ENCODE results near the gene KRT8.
"Not testable (repeated sequence)": the region's sequence is repeated elsewhere in the genome, so short reads cannot be mapped to it uniquely, and the experiment has no call there.

The KRT8 gene

DNA sequence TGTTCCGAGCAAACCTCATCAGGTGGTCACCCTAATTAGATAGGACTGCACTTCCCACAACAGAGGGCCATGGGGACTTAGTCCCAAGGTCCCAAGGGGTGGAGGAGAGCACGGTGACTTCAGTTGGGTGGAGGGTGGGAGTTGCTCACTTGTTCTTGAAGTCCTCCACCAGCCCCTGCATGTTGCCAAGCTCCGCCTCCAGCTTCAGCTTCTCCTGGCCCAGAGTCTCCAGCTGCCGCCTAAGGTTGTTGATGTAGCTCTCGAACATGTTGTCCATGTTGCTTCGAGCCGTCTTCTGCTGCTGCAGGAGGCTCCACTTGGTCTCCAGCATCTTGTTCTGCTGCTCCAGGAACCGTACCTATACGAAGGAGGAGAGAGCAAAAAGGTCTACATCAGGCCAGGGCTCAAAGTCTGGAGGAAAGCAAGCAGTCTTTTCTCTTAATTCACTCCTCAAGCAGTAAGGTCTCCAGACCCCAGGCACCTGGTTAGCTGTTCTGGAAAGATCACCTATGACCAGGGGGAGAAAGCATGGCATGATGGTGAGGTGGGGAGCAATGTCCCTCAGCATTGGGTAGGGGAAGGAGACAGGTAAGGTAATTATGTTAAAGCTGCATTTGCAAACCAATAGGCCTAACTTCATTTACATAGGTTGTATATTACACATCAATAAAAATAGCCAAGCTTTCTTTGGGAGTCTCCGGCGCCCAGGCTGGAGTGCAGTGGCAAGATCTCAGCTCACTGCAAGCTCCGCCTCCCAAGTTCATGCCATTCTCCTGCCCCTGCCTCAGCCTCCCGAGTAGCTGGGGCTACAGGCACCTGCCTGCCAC is 2.9 kb downstream of the KRT8 start:
- no peak for DNase-seq

DNA sequence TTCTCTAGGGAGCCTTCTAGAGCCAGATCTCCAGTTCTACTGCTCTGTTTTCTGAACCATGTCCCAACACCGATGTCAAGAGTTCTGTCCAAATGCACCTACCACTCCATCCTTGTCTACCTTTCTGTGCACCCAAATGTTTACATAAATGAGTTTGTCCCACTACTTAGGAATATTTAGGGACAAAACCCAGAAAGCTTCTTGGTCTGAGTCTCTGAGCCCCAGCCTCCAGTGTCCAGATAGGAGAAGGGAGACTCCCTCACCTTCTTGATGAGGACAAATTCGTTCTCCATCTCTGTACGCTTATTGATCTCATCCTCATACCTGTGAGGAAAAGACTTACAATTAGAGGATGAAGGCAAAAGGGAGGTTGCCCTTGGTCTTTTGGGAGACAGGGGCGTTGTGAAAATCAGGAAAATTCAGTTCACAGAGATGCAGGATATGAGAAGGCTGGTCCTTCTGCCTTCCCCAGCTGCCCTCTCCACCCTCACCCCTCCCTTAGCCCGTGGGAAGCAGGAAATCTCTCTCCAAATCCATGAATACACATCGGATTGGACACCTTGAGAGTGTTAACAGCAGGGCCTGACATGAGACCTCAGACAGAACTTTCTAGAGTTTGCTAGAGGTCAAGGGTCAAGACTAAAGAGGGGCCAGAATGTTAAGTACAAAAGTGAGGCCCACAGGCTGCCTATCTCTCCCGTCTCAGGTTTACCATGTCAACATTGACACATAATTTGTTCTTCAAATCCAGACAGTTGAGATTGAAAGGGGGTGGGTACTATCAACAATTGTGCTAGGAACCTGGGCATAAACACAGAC is 3.8 kb downstream of the KRT8 start:
- no peak for DNase-seq

DNA sequence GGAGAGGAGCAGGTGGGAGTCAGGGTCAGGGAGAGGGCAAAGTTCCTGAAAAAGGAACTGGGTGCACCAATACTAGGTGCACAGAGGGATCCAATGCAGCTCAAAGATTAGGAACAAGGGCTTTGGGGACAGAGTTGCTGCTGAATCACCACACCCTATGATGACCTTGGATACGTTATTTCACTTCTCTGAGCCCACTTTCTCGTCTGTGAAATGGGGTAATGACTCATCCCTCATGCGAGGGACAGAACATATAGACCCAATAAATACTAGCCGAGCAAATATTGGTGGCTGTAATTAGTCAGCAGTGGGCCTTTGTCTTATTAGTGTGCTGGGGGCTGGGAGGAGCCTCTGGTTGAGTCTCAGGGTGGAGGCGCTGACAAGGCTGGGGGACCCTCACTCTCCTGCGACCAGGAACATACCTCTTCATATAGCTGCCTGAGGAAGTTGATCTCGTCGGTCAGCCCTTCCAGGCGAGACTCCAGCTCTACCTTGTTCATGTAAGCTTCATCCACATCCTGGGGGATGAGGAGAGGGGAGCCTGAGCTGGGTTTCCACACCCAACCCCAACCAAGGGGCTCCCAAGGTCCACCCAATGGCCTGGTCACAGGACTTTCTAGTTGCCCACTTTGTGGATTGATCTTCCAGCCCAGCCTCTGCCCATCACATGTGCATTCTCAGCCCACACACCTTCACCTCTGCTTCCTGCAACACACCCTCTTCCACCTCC is 4.5 kb downstream of the KRT8 start:
- no peak for DNase-seq

DNA sequence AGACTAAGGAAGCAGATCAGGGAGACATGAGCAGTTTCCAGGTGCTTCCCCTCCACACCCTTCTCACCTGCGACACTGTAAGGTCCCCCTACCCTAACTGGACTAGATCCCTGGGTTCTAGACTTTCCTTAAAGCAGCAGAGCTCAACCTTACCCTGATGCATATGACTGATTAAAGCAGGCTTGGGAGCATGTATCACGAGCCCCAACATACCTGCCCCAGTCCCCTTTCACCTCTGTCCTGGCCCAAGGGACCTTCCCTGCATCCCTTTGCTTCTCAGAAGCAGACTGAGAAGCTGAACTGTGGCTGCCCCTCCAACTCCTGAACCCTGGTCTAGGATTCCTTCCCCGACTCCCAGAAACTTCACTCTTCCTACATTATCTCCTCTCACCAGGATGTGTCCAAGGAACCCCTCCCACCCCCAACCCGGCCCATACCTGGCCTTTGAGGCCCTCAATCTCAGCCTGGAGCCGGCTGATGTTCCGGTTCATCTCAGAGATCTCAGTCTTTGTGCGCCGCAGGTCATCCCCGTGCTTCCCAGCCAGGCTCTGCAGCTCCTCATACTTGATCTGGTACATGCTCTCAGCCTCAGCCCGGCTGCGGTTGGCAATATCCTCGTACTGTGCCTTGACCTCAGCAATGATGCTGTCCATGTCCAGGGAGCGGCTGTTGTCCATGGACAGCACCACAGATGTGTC is 5.4 kb downstream of the KRT8 start:
- no peak for DNase-seq

DNA sequence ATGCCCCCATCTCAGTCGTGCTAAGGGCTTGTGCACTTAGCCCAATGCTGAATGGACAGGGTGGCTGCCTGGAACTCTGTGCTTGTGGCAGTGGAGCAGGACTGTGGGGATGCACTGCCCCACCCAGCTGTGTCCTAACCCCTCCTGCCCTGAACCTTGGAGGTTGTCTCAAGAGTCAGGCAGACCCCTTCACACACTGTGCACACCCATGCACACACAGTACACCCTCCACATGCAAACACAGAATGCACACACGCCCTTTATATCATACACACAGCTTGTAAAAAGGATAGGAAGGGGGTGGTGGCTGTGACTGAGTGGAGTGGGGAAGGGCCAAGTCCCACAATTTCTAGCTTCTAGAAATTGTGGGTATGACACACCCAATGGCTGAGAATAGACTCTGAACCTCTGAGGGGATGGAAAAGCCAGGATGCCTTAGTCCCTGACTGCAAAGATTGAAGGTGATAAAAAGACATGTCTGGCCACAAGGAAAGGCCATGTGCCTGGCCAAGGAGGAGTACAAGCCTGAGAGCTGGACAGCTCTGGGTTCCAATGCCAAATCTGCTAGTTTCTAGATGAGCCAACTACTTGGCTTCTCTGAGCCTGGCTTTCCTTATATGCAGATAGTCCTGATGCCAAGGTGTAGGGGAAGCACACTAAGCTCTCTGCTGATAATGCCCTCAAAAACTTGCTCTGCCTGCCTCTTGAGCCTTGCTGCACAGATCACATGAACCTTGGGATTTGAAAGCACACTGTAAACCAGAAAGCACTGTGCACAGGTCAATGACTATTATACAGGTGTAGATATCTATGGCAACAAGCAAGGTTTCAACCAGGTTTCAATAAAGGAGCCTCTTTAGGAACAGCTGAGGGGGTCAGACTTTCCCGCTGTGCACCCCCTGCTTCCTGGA is 8.4 kb downstream of the KRT8 start:
- DNase-seq = no peak

DNA sequence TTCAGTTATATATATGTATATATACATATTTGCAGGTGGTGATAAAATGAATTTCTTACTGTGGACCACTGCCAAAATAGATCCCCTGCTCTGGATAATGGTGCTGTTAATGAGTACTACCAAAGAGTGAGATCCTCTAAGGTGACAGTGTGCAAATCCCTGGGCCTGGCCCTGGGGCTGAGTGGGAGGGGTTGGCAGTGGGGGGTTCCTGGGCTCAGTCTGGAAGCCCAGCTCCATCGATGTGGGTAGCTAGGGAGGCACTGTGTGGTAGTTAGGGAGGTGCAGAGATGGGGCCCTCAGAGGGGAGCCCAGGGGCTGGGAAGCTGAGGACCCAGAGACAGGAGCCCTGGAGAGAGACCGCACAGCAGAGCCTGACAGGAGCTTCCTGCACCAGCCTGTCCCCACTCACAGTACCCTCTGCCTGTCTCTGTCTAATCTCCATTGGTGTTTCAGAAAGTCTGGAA is 9.1 kb downstream of the KRT8 start:
- DNase-seq = no peak

DNA sequence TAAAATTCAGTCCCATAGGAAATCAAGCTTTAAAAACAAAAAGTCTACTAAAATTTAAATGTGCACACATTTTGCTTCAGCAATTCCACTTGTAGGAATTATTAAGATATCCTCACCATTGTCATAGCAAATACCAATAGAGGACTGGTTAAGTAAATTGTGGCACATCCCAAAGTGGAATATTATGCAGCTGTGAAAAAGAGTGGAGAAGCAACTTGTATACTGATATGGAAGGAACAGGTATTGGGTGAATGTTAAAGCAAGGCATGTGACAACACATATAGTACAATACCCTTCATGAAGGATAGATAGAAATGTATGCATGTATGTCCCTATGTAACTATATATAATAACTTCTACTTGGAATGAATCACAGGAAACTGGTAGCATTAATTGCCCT is 11.9 kb downstream of the KRT8 start:
- no peak for DNase-seq

DNA sequence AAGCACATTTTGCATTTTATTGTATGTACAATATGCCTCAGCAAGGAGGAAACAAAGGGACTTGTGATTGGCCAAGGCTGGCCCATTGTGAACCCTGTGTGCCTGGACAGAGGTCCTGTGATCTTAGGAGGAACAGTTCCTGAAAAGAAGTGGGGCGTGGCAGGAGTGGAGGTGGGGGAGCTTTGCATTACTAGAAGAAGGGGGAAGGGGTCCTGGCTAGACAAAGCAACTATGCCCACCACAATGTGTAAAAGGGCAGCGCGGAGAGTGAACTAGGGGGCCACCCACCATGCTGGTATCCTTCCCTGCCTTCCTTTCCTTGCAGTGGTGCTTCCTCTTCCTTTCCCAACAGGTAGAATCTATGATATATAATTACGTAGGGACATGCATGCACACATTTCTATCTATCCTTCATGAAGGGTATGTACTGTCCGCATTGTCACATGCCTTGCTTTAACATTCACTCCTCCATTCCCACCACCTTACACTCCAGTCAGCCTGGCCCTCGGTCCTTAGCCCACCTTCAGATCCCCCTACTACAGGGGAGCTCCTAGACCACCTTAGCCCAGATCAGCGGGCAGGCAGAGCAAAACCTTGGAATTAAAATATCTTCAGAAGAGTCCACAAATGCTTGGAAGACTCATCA is 12.5 kb downstream of the KRT8 start:
- no peak for DNase-seq

DNA sequence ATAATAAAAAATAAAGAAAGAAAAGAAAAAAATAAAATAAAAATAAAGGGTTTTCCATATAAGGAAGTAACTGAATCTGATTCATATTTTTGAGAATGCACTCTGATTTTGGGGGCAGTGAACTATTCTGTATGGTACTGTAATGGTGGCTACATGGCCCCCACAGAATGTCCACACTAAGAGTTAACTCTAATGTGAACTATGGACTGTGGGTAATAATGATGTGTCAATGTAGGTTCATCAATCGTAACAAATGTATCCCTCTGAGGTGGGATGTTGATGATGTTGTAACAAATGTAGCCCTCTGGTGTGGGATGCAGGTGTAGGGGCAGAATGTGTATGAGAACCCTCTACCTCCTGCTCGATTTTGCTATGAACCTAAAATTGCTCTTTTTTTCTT is 13.8 kb downstream of the KRT8 start:
- DNase-seq = no peak

DNA sequence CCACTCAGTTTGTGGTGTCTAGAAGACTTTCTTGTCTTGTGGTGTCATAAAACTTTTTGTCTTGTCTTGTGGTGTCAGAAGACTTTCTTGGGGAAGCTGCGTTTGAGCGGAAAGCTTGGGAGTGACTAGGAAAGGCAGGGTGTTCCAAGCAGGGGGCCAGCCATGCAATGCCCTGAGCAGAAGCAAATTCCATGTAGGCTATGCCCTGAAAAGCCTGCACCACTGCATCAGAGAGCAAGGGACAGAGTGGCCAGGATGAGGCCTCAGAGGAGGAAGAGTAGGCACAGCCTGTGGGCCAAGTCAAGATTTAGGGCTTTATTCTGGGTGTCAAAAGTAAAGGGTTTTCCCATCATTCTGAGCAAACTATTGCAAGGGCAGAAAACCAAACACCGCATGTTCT is 14.5 kb downstream of the KRT8 start:
- no peak for DNase-seq

DNA sequence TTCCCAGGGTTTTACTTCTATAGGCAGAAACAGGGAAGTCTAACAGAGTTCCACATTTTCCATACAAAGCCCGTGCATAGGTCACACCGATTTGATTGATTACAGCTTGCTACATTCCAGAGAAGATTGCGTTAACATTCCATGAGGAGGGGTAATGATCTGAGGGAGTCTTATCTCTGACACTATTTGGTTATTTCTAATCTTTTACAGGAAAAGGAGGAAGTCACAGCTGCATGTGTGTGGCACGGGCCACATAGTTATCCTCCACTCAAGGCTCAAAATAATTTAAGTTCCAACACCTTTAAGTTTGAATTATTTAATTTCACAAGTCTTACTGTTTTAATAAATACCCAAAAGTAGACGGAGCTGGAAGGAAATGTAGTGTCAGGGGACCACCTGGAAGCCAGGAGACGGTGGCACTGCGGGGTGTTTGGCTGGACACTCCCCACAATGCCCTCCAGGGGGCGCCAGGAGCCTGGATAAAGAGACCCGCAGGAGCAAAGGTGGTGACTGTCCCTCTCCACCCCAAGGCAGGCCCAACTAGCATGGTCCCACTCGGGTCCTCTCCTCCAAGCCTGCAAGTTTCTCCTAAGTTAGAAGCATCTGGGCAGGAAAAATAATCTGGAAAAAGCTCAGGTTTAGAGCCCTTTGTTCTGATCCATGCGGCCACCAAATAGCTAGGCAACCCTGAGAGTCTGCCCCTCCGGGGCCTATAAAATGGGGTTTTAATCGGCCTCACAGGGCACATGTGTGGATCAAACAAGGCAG is 20.2 kb downstream of the KRT8 start:
- DNase-seq = no peak

DNA sequence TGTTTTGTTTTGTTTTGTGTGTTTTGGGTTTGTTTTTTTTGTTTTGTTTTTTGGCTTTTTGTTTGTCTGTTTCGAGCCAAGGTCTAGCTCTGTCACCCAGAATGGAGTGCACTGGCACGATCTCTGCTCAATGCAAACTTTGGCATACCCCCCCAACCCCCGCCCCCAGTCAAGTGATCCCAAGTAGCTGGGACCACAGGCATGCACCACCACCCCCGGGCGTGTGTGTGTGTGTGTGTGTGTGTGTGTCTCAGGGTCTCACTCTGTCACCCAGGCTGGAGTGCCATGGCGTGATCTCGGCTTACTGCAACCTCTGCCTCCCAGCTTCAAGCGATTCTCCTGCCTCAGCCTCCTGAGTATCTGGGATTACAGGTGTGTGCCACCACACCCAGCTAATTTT is 24.4 kb downstream of the KRT8 start:
- not testable (repeated sequence) for DNase-seq

DNA sequence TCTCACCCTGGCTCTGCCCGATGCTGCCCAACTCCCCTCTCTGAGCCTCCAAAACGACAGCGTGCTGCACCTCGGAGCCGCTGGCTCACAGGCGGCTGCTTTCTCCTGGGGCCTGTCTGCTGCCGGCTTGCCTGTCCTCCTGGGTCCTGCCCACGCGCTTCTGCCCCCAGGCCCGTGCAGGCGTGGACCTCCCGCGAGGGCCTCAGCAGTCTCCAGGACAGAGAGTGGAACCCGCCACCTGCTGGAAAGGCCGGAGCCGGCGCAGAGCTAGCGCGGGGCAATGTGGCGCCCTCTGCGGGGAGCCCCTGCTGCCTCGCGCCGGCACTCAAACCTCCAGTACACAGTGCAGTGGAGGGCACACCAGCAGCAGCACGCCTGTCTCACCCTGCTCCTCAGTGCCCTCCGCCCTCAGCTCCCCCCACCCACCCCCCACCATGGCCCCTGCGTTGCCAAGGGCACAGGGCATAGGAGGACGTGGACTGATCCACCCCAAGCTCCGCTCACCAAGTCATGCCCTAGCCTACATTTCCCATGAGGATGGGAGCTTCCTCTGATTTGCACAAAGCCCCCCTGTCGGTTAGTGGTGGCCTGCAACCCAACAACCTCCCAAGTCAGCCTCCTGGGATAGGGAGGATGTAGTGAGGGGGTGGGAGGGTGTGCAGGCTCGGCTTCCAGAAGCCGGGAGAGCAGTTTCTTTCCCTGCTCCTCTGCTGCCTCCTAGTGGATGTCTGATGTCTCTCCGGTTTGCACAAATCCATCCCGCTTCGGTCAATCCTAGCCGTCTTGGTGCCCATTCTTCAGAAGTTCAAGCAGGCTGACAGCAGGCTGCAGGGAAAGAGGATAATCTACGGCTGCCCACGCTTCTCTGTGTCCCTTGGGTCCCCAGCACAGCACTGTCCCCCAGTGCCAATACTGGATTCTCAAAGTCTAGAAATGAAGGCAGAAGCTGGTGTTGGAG is 25.2 kb downstream of the KRT8 start:
- peak; percentile 7 for DNase-seq

DNA sequence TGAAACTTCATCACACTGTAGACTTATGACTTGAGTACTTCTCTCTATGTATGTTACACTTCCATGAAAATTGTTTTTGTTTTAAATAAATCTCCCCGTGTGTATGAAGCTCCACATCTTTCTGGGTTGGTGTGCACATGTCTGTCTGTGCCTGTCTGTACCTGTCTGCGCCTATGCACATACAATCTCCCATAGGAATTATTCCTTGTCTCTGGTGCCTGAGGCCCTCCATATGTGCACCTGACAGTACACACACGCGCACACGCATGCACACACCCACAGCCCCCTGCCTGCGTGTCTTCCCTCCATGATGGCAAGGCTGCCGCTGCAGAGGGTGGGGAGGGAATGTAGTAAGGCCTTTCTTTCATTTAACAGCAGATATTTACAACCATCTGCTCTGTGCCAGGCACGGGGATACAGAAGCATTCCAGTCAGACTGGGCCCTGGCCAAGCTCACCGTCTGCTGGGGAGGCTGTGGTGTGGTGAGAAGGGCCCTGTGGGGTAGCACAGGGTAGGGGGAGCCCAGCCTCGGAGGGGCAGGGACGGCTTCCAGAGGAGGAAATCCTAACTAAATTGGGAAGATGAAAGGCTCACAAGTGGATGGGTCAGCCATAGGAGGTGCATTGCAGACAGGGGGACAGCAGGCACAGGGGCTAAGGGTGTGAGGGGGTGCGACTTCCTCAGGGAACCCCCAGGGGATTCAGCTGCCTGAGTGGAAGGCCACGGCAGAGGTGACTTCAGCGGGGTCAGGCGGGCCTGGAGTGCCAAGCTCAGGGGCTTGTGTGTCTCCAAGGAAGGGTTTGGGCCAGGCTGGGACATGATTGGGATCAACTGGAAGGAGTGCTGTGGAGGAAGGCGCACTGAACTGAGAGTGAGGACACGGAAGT is 26.1 kb downstream of the KRT8 start:
- no peak for DNase-seq

DNA sequence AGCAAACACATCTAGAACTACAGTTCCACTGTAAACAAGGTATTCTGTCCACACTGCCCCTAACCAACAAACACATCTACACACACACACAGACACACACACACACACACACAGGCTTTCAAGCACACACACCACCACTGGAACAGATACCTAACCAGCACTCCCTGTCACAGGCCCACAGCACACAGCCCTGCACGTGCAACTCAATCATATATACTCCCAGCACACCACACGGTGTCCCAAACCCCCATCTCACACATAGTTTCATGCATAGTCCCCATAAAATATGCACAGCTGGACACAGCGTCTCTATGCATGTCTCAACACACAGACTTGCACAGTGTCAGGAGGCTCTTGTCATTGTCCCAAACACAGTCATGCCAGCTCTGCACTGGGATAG is 27.6 kb downstream of the KRT8 start:
- DNase-seq = no peak

DNA sequence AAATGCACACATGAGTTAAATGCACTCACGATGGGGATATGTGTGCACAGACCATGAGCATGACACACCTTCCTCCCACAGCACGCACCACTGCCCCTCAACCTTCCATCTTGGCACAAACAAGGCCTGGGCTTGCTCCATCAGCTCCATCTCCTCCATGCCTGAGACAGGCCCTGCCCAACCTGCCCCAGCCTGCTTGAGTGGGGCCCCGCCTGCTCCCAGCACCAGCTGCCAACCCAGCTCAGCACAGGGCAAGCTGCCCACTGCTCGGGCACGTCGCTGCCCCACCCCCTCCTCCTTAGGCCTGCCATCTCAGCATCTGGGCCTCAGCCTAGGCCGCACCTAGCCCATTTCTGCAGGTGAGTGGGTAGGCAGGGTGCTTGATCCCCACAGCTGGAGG is 28.5 kb downstream of the KRT8 start:
- DNase-seq = no peak

DNA sequence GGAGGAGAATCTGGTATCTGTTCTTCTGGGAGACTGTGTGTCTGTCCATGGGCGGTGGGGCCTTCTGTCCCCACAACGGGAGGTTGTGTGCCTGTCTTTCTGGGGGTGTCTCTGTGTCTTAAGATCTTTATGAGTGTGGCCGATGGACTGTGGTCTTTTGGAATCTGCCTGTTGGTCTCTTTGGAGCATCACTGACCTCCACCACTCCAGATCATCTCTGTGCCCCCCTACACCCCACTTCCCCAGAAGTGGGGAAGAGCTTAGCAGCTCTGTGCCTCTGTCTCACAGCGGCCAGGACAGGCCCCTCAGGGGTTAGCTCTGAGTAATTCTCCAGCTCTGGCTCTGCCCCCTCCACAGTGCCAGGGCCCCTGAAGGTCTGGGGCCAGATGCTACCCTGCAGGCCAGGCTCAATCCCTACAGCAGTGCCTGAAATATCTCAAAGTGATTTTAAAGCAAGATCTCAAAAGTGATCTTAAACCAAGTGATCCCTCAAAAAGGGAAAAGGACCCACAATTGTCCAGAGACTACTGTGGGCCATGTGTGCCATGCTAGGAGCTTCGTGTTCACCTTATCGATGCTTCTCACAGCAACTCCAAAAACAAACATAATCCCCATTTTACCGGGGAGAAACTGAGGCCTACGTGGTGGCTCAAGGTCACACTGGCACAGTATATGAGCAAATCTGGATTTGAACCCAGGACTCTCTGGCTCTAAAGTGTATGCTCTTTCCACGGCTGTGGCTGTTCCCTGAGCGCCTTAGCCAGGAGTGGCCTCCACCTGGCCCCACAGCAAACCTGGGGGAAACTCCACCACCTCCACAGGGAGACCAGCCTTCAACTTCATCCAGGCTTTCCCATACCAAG is 30.1 kb downstream of the KRT8 start:
- no peak for DNase-seq
